Sigmoid colon (tissue), 4 donors: ENCODE measurements around the gene SH3RF2.

Experiments used
- CTCF ChIP-seq, 4 experiments: fragments of 450-650 bp in 3 of 4; fragments of 200-600 bp in 1 of 4; IDR thresholded peaks; one replicate each; pipeline ENCODE4 v1.5.1; 2016 to 2019; ENCODE audit warnings: antibody characterized with exemption in 4 of 4, mild to moderate bottlenecking in 3 of 4, moderate library complexity in 2 of 4
- EP300 ChIP-seq, 4 donors: sonication (generic); formaldehyde crosslinking; IDR thresholded peaks; one replicate each; pipeline ENCODE4 v1.6.1; 2017; ENCODE audit warnings: antibody characterized with exemption in 4 of 4
- POLR2A ChIP-seq, 2 donors: fragments of 450-650 bp; IDR thresholded peaks; one replicate each; pipeline ENCODE4 v1.6.1; 2016; ENCODE audit warnings: antibody characterized with exemption in 2 of 2, mild to moderate bottlenecking in 2 of 2, moderate library complexity in 2 of 2
- POLR2AphosphoS5 ChIP-seq, 4 donors: sonication (generic); formaldehyde crosslinking; IDR thresholded peaks; one replicate each; pipeline ENCODE4 v1.6.1; 2017; ENCODE audit warnings: antibody characterized with exemption in 4 of 4

GRCh38 chr5:145921211-145921610 lies 15.2 kb upstream of the SH3RF2 start:
- no peak for TF ChIP-seq CTCF (IDR thresholded peaks at IDR 0.05)
- no peak for TF ChIP-seq POLR2A (IDR thresholded peaks at IDR 0.05)
- no peak for TF ChIP-seq POLR2AphosphoS5 (IDR thresholded peaks at IDR 0.05)
- TF ChIP-seq EP300 (IDR thresholded peaks at IDR 0.05) = no peak
